GM18873 (cell line): ENCODE data around the gene ADCY3.

Source experiments
- ATAC-seq: cut with Tn5 transposase; IDR thresholded peaks from one replicate; pipeline ENCODE4 v1.9.1; 2021; ENCODE audit warnings: mild to moderate bottlenecking, moderate library complexity, moderate number of reproducible peaks; ENCODE audit not compliant: unreplicated experiment, low FRiP score

ADCY3 gene

GRCh38 chr2:24878341-24878740, 41.7 kb downstream of the ADCY3 start:
- no peak for ATAC-seq

GRCh38 chr2:24877646-24878045, 42.4 kb downstream of the ADCY3 start:
- ATAC-seq, result no peak

- ATAC-seq, result no peak
Measured at GRCh38 chr2:24877067-24877466, 43.0 kb downstream of the ADCY3 start.

- ATAC-seq, result no peak
Measured at GRCh38 chr2:24875901-24876300, 44.1 kb downstream of the ADCY3 start.

GRCh38 chr2:24875272-24875671, 44.8 kb downstream of the ADCY3 start:
- ATAC-seq, result no peak

- no peak for ATAC-seq
Measured at GRCh38 chr2:24874035-24874434, 46.0 kb downstream of the ADCY3 start.

- no peak for ATAC-seq
Measured at GRCh38 chr2:24873619-24874018, 46.4 kb downstream of the ADCY3 start.

GRCh38 chr2:24872344-24873115, 47.5 kb downstream of the ADCY3 start:
- no peak for ATAC-seq

- no peak for ATAC-seq
Measured at GRCh38 chr2:24871852-24872333, 48.1 kb downstream of the ADCY3 start.

- ATAC-seq, result no peak
Measured at GRCh38 chr2:24870891-24871705, 48.9 kb downstream of the ADCY3 start.

- no peak for ATAC-seq
Measured at GRCh38 chr2:24870440-24870839, 49.6 kb downstream of the ADCY3 start.

- ATAC-seq, result no peak
Measured at GRCh38 chr2:24866946-24867345, 53.1 kb downstream of the ADCY3 start.

- ATAC-seq, result no peak
Measured at GRCh38 chr2:24863641-24864040, 56.4 kb downstream of the ADCY3 start.

- ATAC-seq, result no peak
Measured at GRCh38 chr2:24861500-24861899, 58.5 kb downstream of the ADCY3 start.

- ATAC-seq, result no peak
Measured at GRCh38 chr2:24860631-24861030, 59.4 kb downstream of the ADCY3 start.

- ATAC-seq, result no peak
Measured at GRCh38 chr2:24859968-24860600, 60.0 kb downstream of the ADCY3 start.

GRCh38 chr2:24858996-24859395, 61.0 kb downstream of the ADCY3 start:
- no peak for ATAC-seq

GRCh38 chr2:24857746-24858145, 62.3 kb downstream of the ADCY3 start:
- ATAC-seq, result no peak

GRCh38 chr2:24856791-24857211, 63.2 kb downstream of the ADCY3 start:
- ATAC-seq, result no peak

- no peak for ATAC-seq
Measured at GRCh38 chr2:24855726-24856125, 64.3 kb downstream of the ADCY3 start.

- ATAC-seq, result no peak
Measured at GRCh38 chr2:24855022-24855622, 64.9 kb downstream of the ADCY3 start.
